GM21381 (cell line): ENCODE measurements around the gene PRRG2.

Experiments
- ATAC-seq: cut with Tn5 transposase; IDR thresholded peaks from one replicate; pipeline ENCODE4 v1.9.1; 2021; ENCODE audit warnings: mild to moderate bottlenecking, moderate library complexity; ENCODE audit not compliant: unreplicated experiment

The PRRG2 gene

GRCh38 chr19:49556412-49557398 lies 24.4 kb upstream of the PRRG2 start:
- no peak for ATAC-seq

- ATAC-seq = no peak
Observed at GRCh38 chr19:49557641-49558325, 23.3 kb upstream of the PRRG2 start.

- ATAC-seq = no peak
Observed at GRCh38 chr19:49558591-49558990, 22.5 kb upstream of the PRRG2 start.

GRCh38 chr19:49559443-49559842 lies 21.7 kb upstream of the PRRG2 start:
- no peak for ATAC-seq

- ATAC-seq = no peak
Observed at GRCh38 chr19:49559928-49560327, 21.2 kb upstream of the PRRG2 start.

- ATAC-seq = no peak
Observed at GRCh38 chr19:49560358-49560900, 20.7 kb upstream of the PRRG2 start.

GRCh38 chr19:49564616-49565045 lies 16.5 kb upstream of the PRRG2 start:
- ATAC-seq = no peak

GRCh38 chr19:49565261-49565660 lies 15.9 kb upstream of the PRRG2 start:
- no peak for ATAC-seq

- no peak for ATAC-seq
Observed at GRCh38 chr19:49566302-49566701, 14.8 kb upstream of the PRRG2 start.

GRCh38 chr19:49567861-49568441 lies 13.2 kb upstream of the PRRG2 start:
- no peak for ATAC-seq

GRCh38 chr19:49570138-49570856 lies 10.8 kb upstream of the PRRG2 start:
- no peak for ATAC-seq

- ATAC-seq = no peak
Observed at GRCh38 chr19:49570997-49571676, 10.0 kb upstream of the PRRG2 start.

GRCh38 chr19:49573009-49573408 lies 8.1 kb upstream of the PRRG2 start:
- ATAC-seq = no peak

- ATAC-seq = no peak
Observed at GRCh38 chr19:49573425-49573824, 7.7 kb upstream of the PRRG2 start.

- no peak for ATAC-seq
Observed at GRCh38 chr19:49574206-49574755, 6.8 kb upstream of the PRRG2 start.

- no peak for ATAC-seq
Observed at GRCh38 chr19:49579193-49579592, 1.9 kb upstream of the PRRG2 start.

- ATAC-seq = peak; percentile 4
Observed at GRCh38 chr19:49579947-49580263, 1.2 kb upstream of the PRRG2 start.

- ATAC-seq = peak; percentile 90
Observed at GRCh38 chr19:49580264-49581006, 681 bp upstream of the PRRG2 start, which contains the start of gene NOSIP. TSS of gene NOSIP (minus strand) at chr19:49580556. CDS start at chr19:49560691, 19,865 bp downstream.

- no peak for ATAC-seq
Observed at GRCh38 chr19:49583239-49583638, 2.1 kb downstream of the PRRG2 start.
